ENCODE measurements around the gene MYO5B.

- TF ChIP-seq CTCF (IDR thresholded peaks at IDR 0.05; ENCODE audit: low read depth, low read length, missing input control) = no peak
- no peak for TF ChIP-seq EGR1 (IDR thresholded peaks at IDR 0.05; ENCODE audit: low read depth in 2 of 2)
- no peak for TF ChIP-seq RAD21 (IDR thresholded peaks at IDR 0.05)
- no peak for TF ChIP-seq GABPA (IDR thresholded peaks at IDR 0.05 in 1 of 2, conservative IDR thresholded peaks at IDR 0.05 in 1 of 2)
- TF ChIP-seq TAF1 (conservative IDR thresholded peaks at IDR 0.05) = no peak
- TF ChIP-seq HNF4A (conservative IDR thresholded peaks at IDR 0.05) = no peak
- TF ChIP-seq YY1 (IDR thresholded peaks at IDR 0.05) = no peak
- no peak for TF ChIP-seq MAX (IDR thresholded peaks at IDR 0.05)
- no peak for TF ChIP-seq ZBTB33 (IDR thresholded peaks at IDR 0.05)
- TF ChIP-seq SP1 (IDR thresholded peaks at IDR 0.05) = no peak
- TF ChIP-seq REST (IDR thresholded peaks at IDR 0.05) = no peak
- no peak for TF ChIP-seq FOXA1 (IDR thresholded peaks at IDR 0.05)
Observed at GRCh38 chr18:49851624-49852023, 343.3 kb downstream of the MYO5B start.

Data from liver (tissue), 3 donors.